GM18511 (cell line): ENCODE data around the gene PRR15L.
"Not testable (repeated sequence)": the region's sequence is repeated elsewhere in the genome, so short reads cannot be mapped to it uniquely, and the experiment has no call there.

Source experiments
- ATAC-seq: cut with Tn5 transposase; IDR thresholded peaks from one replicate; pipeline ENCODE4 v1.9.1; 2021; ENCODE audit warnings: mild to moderate bottlenecking, moderate library complexity; ENCODE audit not compliant: unreplicated experiment

Gene PRR15L

DNA sequence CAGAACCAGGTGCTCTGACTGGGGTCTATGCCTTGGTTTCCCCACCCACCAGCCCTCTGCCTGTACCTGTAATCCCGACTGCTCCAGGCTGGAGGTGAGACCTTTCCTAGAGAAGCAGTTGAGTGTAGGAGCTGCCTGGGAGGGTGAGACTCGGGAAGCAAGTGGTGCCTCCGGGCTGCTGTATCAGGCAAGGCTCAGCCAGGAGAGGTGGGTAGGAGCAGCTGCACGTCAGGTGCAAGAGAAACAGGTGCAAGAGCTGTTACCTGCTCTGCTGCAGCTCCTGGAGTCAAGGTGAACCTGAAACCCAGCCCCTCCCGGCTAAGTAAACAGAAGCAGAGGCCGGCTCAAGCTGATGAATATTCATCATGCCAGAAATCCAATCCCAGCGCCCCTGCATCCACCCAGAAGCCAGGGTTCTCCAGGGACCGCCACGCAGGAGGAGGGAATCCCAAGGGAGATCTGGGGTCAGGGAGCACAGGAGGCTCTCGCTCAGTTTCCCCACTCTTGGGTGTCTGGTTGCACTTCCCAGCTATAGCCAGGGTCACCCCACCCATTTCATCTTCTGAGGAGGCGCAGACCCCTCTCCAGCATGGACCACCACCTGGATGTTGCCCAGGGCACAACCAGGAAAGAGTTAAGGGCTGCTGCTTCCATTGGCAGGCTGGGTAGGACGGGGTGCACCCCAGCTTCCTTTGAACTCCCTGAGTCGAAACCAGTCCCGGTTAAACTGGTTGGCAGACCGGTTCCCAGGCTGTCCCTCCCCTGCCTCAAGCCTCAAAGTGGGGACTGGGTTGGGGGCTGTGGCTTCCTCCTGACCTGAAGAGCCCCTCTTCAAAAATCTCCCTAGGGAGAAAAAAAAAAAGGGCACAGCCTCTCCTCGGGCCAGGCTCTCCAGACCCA, at the start of gene PRR15L:
PRR15L (minus strand) TSS at position 293 of the 900 bp plus-strand sequence. CDS start 4,649 bp downstream, outside the sequence.
- no peak for ATAC-seq

- no peak for ATAC-seq
These were observed 49.4 kb upstream of the PRR15L start for GRCh38 chr17:48006936-48007709.

- no peak for ATAC-seq
These were observed 47.3 kb upstream of the PRR15L start for GRCh38 chr17:48004983-48005382.

GRCh38 chr17:48003417-48004151, 45.9 kb upstream of the PRR15L start:
- ATAC-seq, result no peak

DNA sequence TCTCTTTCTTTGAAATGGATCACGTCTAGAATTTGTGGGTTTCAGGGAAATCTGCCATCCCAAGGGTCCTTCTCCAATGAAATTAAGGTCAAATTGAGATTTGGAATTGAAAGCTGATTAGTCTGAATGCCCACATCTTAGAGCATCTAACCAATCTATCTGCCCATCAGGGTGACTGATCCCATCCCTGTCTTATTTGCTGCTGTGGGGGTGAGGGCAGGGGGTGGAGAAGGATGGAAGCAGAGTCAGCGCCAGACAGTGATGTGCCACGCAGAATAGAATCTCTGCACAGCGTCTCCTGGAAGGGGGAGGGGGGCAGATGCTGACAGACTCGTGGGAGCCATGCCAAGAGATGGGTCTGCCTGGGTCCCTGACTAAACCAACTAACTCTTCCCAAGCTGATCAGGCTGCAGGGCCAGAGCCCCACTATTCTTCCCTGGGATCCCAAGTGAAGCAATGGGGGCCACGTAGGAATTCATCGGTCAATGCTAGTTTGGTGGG, 45.3 kb upstream of the PRR15L start:
- ATAC-seq, result no peak

- no peak for ATAC-seq
These were observed 44.7 kb upstream of the PRR15L start for GRCh38 chr17:48002266-48002915.

DNA sequence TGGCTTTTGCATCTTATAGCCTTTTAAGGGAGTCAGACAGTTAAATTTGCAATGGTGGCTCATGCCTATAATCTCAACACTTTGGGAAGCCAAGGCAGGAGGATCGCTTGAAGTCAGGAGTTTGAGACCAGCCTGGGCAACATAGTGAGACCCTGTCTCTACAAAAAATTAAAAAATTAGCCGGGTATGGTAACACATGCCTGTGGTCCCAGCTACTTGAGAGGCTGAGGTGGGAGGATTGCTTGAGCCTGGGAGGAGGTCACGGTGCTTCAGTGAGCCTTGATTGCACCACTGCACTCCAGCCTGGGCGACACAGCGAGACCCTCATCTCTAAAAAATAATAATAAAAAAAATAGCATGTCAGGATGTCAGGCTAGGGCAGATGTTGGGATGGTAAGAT, 44.0 kb upstream of the PRR15L start:
- ATAC-seq, result not testable (repeated sequence)

GRCh38 chr17:48001197-48001596, 43.5 kb upstream of the PRR15L start:
- ATAC-seq, result no peak

DNA sequence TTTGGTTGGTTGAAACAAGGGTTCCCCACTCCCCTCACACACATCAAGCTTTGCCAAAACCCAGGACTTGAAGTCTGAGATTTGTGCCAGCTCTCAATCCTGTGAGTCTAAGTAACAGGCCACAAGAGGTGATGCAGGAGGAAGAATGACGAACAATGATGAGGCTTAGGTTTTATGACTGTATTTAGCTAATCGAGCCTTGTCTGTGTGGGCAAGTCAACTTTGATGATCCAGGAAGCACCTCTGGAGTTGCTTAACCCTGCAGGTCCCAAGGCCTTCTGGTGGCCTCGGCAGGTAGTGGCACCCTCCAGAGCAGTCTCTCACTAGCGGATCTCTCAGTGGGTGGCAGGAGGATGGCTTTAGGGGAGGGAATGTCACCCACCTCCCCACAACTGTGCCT, 41.9 kb upstream of the PRR15L start:
- no peak for ATAC-seq

DNA sequence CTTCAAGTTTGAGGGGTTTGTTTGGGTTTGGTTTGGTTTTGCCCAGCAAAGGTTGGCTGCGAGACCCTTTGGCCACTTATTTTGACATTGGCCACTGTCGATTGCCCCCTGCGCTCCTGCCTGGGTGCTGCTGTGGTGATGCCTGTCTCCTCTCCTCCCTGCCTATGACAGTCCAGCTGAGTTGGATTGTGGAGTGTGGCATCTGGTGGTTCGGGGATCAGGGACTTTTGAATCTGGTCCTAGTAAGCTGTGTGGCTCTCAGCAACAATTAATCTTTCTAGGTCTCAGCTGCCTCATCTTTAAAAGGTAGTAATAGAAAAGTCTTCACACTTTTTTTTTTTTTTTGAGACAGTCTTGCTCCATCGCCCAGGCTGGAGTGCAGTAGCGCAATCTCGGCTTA, 40.4 kb upstream of the PRR15L start:
- no peak for ATAC-seq

- no peak for ATAC-seq
These were observed 39.9 kb upstream of the PRR15L start for GRCh38 chr17:47997586-47997985.

GRCh38 chr17:47996201-47996600, 38.5 kb upstream of the PRR15L start:
- no peak for ATAC-seq

DNA sequence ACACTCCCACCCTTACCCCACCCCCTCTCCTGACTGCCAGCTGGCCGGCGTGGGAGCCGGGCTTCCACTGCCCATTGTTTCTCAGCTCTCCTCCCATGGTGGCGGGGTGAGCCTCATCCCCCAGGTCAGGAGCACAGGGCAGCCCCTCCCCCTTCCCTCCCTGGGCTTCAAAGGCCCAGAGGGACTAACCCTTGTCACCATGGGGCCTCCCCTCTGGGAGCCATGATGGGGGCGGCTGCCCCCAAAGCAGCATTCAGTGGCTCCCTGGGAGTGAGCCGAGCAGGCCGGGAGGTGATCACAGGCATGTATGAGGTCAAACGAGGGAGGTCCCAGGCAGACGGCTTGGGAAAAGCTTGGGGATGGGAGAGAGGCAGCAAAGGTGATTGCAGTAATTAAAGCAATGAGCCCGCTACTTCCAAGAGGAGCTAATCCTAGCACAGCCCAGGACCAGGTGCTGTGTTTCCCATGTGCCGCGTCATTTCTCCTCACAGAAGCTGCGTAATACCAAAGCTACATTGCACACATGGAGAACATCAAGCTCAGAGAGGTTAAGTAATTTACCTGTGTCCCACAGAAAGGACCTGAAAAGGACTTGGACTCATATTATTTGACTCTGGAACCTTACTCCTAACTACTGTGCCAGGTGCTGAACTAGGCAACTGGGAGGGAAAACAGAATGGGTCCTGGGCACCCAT, 37.7 kb upstream of the PRR15L start:
- no peak for ATAC-seq

DNA sequence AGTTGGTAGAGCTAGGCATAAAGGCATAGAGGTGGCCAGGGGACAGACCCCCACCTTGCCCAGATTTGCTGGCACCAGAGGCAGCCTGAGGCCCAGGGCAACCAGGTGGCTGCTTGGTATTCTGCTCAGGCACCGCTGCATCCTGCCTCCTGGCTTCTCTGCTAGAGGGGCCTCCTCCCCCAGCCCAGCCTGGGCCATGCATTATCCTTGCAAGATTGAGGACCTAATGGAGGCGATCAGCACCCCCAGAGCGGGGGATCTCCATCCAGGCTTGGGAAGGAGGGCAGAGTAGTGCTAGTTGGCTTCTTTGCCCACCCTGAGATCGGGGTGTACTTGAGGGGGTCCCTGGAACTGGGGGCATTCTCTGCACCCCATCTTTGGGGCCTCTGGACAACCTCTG, 37.0 kb upstream of the PRR15L start:
- no peak for ATAC-seq

DNA sequence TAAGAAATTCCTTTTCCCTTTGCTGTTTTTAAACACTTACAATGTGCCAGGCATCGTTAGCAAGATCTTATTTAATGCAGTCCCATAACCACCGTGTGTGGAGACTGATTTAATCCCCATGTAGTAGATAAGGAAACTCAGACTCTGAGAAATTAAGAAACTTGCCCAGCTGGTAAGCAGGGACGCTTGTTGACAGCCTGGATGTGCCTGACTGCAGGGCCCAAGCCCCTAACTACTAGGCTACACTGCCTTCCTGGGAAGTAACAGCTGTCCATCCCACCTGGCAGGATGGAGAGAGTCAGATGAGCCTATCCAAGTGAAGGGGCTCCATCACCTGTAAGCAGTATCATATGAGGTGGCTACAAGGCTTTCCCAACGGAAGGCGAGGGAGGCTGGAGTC, 36.3 kb upstream of the PRR15L start:
- ATAC-seq, result no peak

DNA sequence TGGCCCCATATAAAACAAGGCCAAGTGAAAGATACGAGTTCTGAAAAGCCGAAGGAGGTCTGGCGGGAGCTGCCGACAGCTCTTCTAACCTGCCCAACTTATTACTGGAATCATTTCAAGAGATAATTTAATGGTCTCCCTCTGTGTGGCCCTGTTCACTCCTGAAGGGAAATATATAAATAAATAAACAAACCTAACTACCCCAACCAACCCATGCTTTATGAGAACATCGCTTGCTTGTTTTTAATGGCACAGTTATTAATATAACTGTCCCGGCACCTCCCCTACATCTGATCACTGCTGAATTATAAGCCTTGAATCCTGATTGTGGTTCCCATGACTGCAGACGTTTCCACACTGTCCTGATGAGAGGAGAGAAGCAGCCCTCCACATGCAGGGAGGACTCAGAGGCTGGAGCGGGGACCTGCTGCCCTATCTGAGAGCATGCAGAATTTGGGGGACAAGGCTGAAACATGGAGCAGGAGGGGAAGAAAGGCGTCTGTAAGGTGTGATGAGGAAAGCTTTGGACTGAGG, 35.4 kb upstream of the PRR15L start:
- ATAC-seq, result no peak

GRCh38 chr17:47992216-47992615, 34.5 kb upstream of the PRR15L start:
- ATAC-seq, result no peak

GRCh38 chr17:47990962-47991731, 33.5 kb upstream of the PRR15L start:
- ATAC-seq, result no peak

DNA sequence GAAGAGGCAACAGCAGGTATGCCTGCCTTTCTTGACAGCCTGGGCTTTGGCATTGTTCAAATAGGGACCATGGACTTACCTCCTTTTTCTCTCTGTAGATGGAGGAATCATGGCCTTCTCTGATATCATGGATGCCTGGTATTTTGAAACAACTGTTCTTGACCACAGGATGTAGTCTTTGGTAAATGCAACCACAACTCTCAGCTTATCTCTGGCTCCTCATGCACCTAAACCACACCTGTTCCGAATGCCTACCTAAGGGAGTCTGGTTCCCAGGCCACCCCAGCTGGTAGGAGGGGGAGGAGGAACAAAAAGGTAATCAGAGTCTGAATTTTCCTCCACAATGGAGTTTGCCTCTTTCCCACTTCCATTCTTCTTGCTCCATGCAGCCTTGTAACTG, 32.0 kb upstream of the PRR15L start:
- ATAC-seq, result no peak
